Measurements from ENCODE around the gene DSEL. TPM values are rescaled to one million over a fixed set of nuclear protein-coding genes. Genes with fewer than 3 reads are reported as not detected.

The DSEL gene
- polyA plus RNA-seq, 3 donors = 0.03 to 0.05 TPM; not detected in 1

GRCh38 chr18:67478249-67478648, 38.3 kb downstream of the DSEL start:
- Histone ChIP-seq H3K79me2 (ENCODE audit: insufficient read depth, low read length) (no peaks in the 10 kb centered on the region), H3K27me3 (ENCODE audit: control insufficient read depth in 2 of 2, insufficient read depth in 2 of 2, low read length in 2 of 2) (no peaks in the 10 kb centered on the region), H4K20me1 (ENCODE audit: insufficient read depth, low read length) (no peaks in the 10 kb centered on the region), H3K9ac (ENCODE audit: insufficient read depth, low read length, poor library complexity, severe bottlenecking) (no peak overlapping the region), H3K4me3 (replicated peaks in 1 of 3; ENCODE audit: low read depth in 2 of 3, low read length in 3 of 3) (no peak overlapping the region), H3K4me1 (ENCODE audit: control insufficient read depth in 1 of 2, insufficient read depth in 2 of 2, low read length in 2 of 2) (no peaks in the 10 kb centered on the region), H3K9me3 (replicated peaks in 1 of 2; ENCODE audit: control insufficient read depth in 1 of 2, insufficient read depth in 1 of 2, low read length in 2 of 2) (no peaks in the 10 kb centered on the region), H3K36me3 (replicated peaks in 1 of 2; ENCODE audit: control insufficient read depth in 1 of 2, insufficient read depth in 2 of 2, low read length in 2 of 2) (no peaks in the 10 kb centered on the region), H3K4me2 (replicated peaks; ENCODE audit: extremely low read depth, low read length, poor library complexity, severe bottlenecking) (no peak overlapping the region), H2AFZ (ENCODE audit: insufficient read depth, low read depth, low read length, poor library complexity, severe bottlenecking) (no peak overlapping the region), H3K27ac (ENCODE audit: low read depth in 1 of 2, low read length in 2 of 2) (no peak overlapping the region)
- H3K27ac Mint-ChIP-seq = no peak overlapping the region
- 83% methylated on average over 3 of the region's 3 CpGs for WGBS (ENCODE audit: insufficient coverage)
- H3K27me3 Mint-ChIP-seq (ENCODE audit: low read depth in 3 of 3) = no peaks in the 10 kb centered on the region
- DNase-seq = no peak
- TF ChIP-seq CTCF (IDR thresholded peaks at IDR 0.05) = no peak
- intact Hi-C loops (cut with micrococcal nuclease) = no loop called here
- H3K4me3 Mint-ChIP-seq = no peak overlapping the region
- H3K9me3 Mint-ChIP-seq = no peaks in the 10 kb centered on the region
- H3K4me1 Mint-ChIP-seq = no peaks in the 10 kb centered on the region
- no peaks in the 10 kb centered on the region for H3K36me3 Mint-ChIP-seq

GRCh38 chr18:67477522-67477921, 39.0 kb downstream of the DSEL start:
- Mint-ChIP-seq H3K4me1 (no peaks in the 10 kb centered on the region), H3K36me3 (no peaks in the 10 kb centered on the region), H3K4me3 (no peak overlapping the region), H3K9me3 (no peaks in the 10 kb centered on the region), H3K27me3 (ENCODE audit: low read depth in 3 of 3) (no peaks in the 10 kb centered on the region), H3K27ac (no peak overlapping the region)
- Histone ChIP-seq H3K36me3 (replicated peaks in 1 of 2; ENCODE audit: control insufficient read depth in 1 of 2, insufficient read depth in 2 of 2, low read length in 2 of 2) (no peaks in the 10 kb centered on the region), H3K4me3 (replicated peaks in 1 of 3; ENCODE audit: low read depth in 2 of 3, low read length in 3 of 3) (no peak overlapping the region), H3K9ac (ENCODE audit: insufficient read depth, low read length, poor library complexity, severe bottlenecking) (no peak overlapping the region), H2AFZ (ENCODE audit: insufficient read depth, low read depth, low read length, poor library complexity, severe bottlenecking) (no peak overlapping the region), H3K27me3 (ENCODE audit: control insufficient read depth in 2 of 2, insufficient read depth in 2 of 2, low read length in 2 of 2) (no peaks in the 10 kb centered on the region), H3K4me2 (replicated peaks; ENCODE audit: extremely low read depth, low read length, poor library complexity, severe bottlenecking) (no peak overlapping the region), H3K4me1 (ENCODE audit: control insufficient read depth in 1 of 2, insufficient read depth in 2 of 2, low read length in 2 of 2) (no peaks in the 10 kb centered on the region), H3K27ac (ENCODE audit: low read depth in 1 of 2, low read length in 2 of 2) (no peak overlapping the region), H3K79me2 (ENCODE audit: insufficient read depth, low read length) (no peaks in the 10 kb centered on the region), H4K20me1 (ENCODE audit: insufficient read depth, low read length) (no peaks in the 10 kb centered on the region), H3K9me3 (replicated peaks in 1 of 2; ENCODE audit: control insufficient read depth in 1 of 2, insufficient read depth in 1 of 2, low read length in 2 of 2) (no peaks in the 10 kb centered on the region)
- no peak for TF ChIP-seq CTCF (IDR thresholded peaks at IDR 0.05)
- no peak for DNase-seq
- no CpG with 5 or more reads among the region's 2 CpGs for WGBS (ENCODE audit: insufficient coverage)
- intact Hi-C loops (cut with micrococcal nuclease) = no loop called here
